Measurements from ENCODE around the gene RALB. TPM values are rescaled to one million over a fixed set of nuclear protein-coding genes. Genes with fewer than 3 reads are reported as not detected.

RALB gene
- total and polyA plus RNA-seq, 2 experiments from 2014 or later, result 15.2 to 17.4 TPM

- H3K4me1 Mint-ChIP-seq, result 0 out of 3 replicates have a peak, but pooled peaks cover 2% of the 10 kb centered on the region
- H2AFZ ChIP-seq, result no peak overlapping the region
- H3K9me2 ChIP-seq (ENCODE audit: insufficient read depth), result no peaks in the 10 kb centered on the region
- H3K9me3 Mint-ChIP-seq, result no peaks in the 10 kb centered on the region; the same call in 2 of the 3 replicates
- H3K4me3 ChIP-seq, result no peak overlapping the region
- TF ChIP-seq ZNF462 (CRISPR knock-in tag; IDR thresholded peaks at IDR 0.05) (no peak), CREB1 (CRISPR knock-in tag; IDR thresholded peaks at IDR 0.05; ENCODE audit: low read depth) (no peak), ZNF331 (CRISPR knock-in tag; IDR thresholded peaks at IDR 0.05; ENCODE audit: low read depth) (no peak), STAT1 (IDR thresholded peaks at IDR 0.05; ENCODE audit: unreplicated experiment) (no peak), NANOG (IDR thresholded peaks at IDR 0.05; ENCODE audit: borderline replicate concordance) (no peak), CTCF (conservative IDR thresholded peaks at IDR 0.05; ENCODE audit: low read depth in 2 of 2) (no peak), ETS1 (IDR thresholded peaks at IDR 0.05) (no peak), JUNB (IDR thresholded peaks at IDR 0.05; ENCODE audit: unreplicated experiment) (no peak), EZH2 (IDR thresholded peaks at IDR 0.05; ENCODE audit: low read depth, unreplicated experiment) (no peak), POLR2AphosphoS5 (IDR thresholded peaks at IDR 0.05; ENCODE audit: low read depth) (no peak), ZNF114 (CRISPR knock-in tag; IDR thresholded peaks at IDR 0.05) (no peak), EZH2phosphoT487 (IDR thresholded peaks at IDR 0.05; ENCODE audit: unreplicated experiment) (no peak)
- TF ChIP-seq, protein P1, sequence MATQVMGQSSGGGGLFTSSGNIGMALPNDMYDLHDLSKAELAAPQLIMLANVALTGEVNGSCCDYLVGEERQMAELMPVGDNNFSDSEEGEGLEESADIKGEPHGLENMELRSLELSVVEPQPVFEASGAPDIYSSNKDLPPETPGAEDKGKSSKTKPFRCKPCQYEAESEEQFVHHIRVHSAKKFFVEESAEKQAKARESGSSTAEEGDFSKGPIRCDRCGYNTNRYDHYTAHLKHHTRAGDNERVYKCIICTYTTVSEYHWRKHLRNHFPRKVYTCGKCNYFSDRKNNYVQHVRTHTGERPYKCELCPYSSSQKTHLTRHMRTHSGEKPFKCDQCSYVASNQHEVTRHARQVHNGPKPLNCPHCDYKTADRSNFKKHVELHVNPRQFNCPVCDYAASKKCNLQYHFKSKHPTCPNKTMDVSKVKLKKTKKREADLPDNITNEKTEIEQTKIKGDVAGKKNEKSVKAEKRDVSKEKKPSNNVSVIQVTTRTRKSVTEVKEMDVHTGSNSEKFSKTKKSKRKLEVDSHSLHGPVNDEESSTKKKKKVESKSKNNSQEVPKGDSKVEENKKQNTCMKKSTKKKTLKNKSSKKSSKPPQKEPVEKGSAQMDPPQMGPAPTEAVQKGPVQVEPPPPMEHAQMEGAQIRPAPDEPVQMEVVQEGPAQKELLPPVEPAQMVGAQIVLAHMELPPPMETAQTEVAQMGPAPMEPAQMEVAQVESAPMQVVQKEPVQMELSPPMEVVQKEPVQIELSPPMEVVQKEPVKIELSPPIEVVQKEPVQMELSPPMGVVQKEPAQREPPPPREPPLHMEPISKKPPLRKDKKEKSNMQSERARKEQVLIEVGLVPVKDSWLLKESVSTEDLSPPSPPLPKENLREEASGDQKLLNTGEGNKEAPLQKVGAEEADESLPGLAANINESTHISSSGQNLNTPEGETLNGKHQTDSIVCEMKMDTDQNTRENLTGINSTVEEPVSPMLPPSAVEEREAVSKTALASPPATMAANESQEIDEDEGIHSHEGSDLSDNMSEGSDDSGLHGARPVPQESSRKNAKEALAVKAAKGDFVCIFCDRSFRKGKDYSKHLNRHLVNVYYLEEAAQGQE (IDR thresholded peaks at IDR 0.05; ENCODE audit: unreplicated experiment), result no peak
- H3K4me1 ChIP-seq (ENCODE audit: insufficient read depth), result no peaks in the 10 kb centered on the region
- no peaks in the 10 kb centered on the region for H3K36me3 ChIP-seq (ENCODE audit: insufficient read depth)
- no peaks in the 10 kb centered on the region for H3K27me3 ChIP-seq (ENCODE audit: insufficient read depth)
- no peak for DNase-seq (ENCODE audit: low spot score)
- H3F3A ChIP-seq (replicated peaks; ENCODE audit: low read depth), result no peaks in the 10 kb centered on the region
- no peak for ATAC-seq
- H3K4me2 ChIP-seq, result no peak overlapping the region
- H3K27ac Mint-ChIP-seq, result no peak overlapping the region
- H3K27me3 Mint-ChIP-seq (ENCODE audit: insufficient read depth, low read depth, poor library complexity), result peaks cover 24% of the 10 kb centered on the region
- no peaks in the 10 kb centered on the region for H4K20me1 ChIP-seq (replicated peaks; ENCODE audit: insufficient read depth)
- no peaks in the 10 kb centered on the region for H3K79me2 ChIP-seq (replicated peaks; ENCODE audit: insufficient read depth)
- H3K4me3 Mint-ChIP-seq, result no peak overlapping the region
- H3K36me3 Mint-ChIP-seq (ENCODE audit: low read depth), result no peaks in the 10 kb centered on the region; the same call in 2 of the 3 replicates
- no peak overlapping the region for H3K27ac ChIP-seq (ENCODE audit: low read depth)
Observed at GRCh38 chr2:120319686-120320317, 67.2 kb downstream of the RALB start.

Measured in GM23338 (cell line).